HG02973 (cell line): Measurements from ENCODE around the gene AGXT2.

Experiments used
- ATAC-seq: cut with Tn5 transposase; IDR thresholded peaks from one replicate; pipeline ENCODE4 v1.9.1; 2021; ENCODE audit warnings: moderate library complexity; ENCODE audit not compliant: unreplicated experiment

Gene AGXT2

GRCh38 chr5:35016174-35017051, 31.3 kb downstream of the AGXT2 start:
- ATAC-seq = peak; percentile 97

- no peak for ATAC-seq
Measured at GRCh38 chr5:35015063-35015462, 32.7 kb downstream of the AGXT2 start.

GRCh38 chr5:35012796-35013195, 35.0 kb downstream of the AGXT2 start:
- ATAC-seq = no peak

- ATAC-seq = no peak
Measured at GRCh38 chr5:35012365-35012764, 35.4 kb downstream of the AGXT2 start.

GRCh38 chr5:35010676-35011075, 37.1 kb downstream of the AGXT2 start:
- no peak for ATAC-seq

- ATAC-seq = no peak
Measured at GRCh38 chr5:35009657-35010056, 38.1 kb downstream of the AGXT2 start.

- no peak for ATAC-seq
Measured at GRCh38 chr5:35009019-35009418, 38.7 kb downstream of the AGXT2 start.

- ATAC-seq = no peak
Measured at GRCh38 chr5:35004771-35005170, 43.0 kb downstream of the AGXT2 start.

GRCh38 chr5:35004200-35004599, 43.5 kb downstream of the AGXT2 start:
- no peak for ATAC-seq

GRCh38 chr5:35003018-35003957, 44.5 kb downstream of the AGXT2 start:
- peak; percentile 67 for ATAC-seq

- ATAC-seq = no peak
Measured at GRCh38 chr5:35002459-35002858, 45.3 kb downstream of the AGXT2 start.

GRCh38 chr5:35001842-35002241, 45.9 kb downstream of the AGXT2 start:
- ATAC-seq = no peak

GRCh38 chr5:34998058-34998789, 49.5 kb downstream of the AGXT2 start:
- no peak for ATAC-seq

- no peak for ATAC-seq
Measured at GRCh38 chr5:34996261-34996660, 51.5 kb downstream of the AGXT2 start.

- ATAC-seq = no peak
Measured at GRCh38 chr5:34993951-34994350, 53.8 kb downstream of the AGXT2 start.

GRCh38 chr5:34991486-34992238, 56.1 kb downstream of the AGXT2 start:
- no peak for ATAC-seq

GRCh38 chr5:34986965-34987364, 60.8 kb downstream of the AGXT2 start:
- ATAC-seq = no peak

GRCh38 chr5:34982823-34983222, 64.9 kb downstream of the AGXT2 start:
- no peak for ATAC-seq

- ATAC-seq = no peak
Measured at GRCh38 chr5:34978681-34979080, 69.1 kb downstream of the AGXT2 start.

- ATAC-seq = peak; percentile 83
Measured at GRCh38 chr5:34977934-34978613, 69.7 kb downstream of the AGXT2 start.
